Stimulated activated CD8-positive, alpha-beta memory T cell treated with anti-CD3 and anti-CD28 coated beads, Interleukin-15, amount 100 ng/mL, for 1 hour (primary cell): ENCODE data around the gene PLXND1.
"Not testable (repeated sequence)": the region's sequence is repeated elsewhere in the genome, so short reads cannot be mapped to it uniquely, and the experiment has no call there.

ENCODE experiments used
- DNase-seq: peaks from one replicate; pipeline ENCODE4 v3.0.0-alpha.2; 2020; ENCODE audit warnings: low read depth

The PLXND1 gene

DNA sequence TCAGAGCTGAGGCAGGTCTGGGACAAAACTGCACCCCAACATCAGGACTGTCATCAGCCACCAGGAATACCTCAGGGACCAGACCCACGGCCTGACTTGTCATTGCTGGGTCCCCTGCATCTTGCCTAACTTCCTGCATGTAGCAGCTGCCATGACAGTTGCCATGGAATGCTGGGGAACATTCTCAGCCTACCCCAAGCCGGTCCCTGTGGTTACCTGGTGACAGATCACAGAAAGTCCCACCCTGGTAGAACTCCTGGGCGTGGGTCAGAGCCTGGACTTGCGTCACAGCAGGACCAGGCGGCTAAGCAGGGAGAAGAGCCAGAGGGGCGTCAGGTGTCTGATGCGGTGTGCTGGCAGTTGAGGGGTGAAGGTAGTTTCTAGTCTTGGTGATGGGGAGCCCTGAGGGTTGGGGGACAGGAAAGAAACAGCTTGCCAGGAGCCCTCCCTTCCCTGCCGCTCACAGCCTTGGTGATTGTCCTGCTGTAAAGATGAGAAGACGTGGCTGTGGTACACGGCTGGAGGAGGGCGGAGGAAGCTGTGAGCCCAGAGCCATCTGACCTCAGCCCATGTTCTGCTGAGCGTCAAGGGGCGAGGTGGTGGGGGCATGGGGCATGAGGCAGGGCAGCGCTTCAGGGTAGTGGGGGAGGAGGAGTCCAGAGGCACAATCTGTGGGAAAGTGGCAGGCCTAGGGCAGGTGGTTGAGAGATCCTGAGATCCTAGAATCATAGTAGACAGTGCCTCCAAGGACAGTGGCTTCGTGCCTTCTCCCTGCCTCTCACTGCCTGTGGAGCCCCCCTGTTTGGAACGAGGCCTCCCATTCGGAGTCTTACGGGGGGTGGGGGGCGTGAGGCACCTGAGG lies 58.1 kb downstream of the PLXND1 start:
- no peak for DNase-seq

DNA sequence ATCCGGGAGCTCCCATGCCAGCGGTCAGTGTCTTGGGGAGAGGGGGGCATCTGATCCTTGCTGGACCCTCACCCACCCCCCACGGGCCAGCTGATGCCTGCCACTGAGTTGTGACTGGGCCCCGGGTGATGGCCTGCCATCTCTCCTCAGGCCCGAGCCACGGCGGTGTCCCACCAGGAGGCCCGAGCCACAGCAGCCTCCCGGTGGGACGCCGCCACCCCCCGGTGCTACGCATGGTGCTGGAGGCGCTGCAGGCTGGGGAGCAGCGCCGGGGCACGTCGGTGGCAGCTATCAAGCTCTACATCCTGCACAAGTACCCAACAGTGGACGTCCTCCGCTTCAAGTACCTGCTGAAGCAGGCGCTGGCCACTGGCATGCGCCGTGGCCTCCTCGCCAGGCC lies 59.2 kb downstream of the PLXND1 start:
- DNase-seq: no peak

DNA sequence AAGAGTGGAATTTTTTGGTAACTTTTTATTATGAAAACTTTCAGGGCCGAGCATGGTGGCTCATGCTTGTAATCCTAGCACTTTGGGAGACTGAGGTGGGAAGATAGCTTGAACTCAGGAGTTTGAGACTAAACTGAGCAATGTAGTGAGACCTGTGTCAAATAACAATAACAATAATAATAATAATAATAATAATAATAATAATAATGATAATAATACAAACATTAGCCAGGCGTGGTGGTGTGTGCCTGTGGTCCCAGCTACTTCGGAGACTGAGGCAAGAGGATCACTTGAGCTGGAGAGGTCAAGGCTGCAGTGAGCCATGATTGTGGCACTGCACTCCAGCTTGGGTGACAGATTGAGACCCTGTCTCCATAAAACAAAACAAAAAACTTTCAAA lies 60.5 kb downstream of the PLXND1 start:
- not testable (repeated sequence) for DNase-seq

- DNase-seq: no peak
Measured at GRCh38 chr3:129543999-129544398, 62.5 kb downstream of the PLXND1 start.

DNA sequence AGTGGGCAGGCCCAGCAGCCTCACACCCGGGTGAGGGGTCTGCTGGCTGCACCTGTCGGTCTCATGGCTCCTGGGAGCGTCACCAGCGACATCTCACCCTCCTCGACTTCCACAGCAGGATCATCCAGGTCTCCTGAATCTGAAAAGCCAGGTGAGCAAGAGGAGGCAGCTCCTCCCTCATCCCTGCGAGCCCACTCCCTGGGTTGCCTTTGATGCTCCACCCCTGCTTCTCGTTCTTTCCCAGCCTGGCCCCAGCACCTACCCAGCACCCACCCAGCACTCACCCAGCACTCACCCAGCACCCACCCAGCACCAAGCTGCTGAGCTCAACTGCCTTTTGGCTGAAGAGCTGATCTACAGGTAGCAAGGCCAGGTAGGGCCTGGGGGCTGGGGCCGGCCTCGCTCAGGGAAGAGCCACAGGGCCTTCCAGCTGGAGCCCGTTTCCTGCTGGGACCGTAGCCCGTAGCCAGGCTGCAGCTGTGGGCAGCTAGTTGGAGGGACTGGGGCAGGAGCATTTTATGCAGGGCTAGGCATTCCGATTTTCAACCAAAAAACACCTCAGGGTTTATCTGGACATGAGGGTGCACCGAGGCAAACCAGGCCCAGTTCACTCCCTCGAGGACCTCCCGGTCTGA lies 63.2 kb downstream of the PLXND1 start, which contains the start of gene H1-8:
Gene H1-8 (plus strand): TSS at position 20 of the 635 bp plus-strand sequence. CDS start 44 bp downstream, at position 64.
- no peak for DNase-seq

GRCh38 chr3:129542747-129543146 lies 63.7 kb downstream of the PLXND1 start:
- no peak for DNase-seq

DNA sequence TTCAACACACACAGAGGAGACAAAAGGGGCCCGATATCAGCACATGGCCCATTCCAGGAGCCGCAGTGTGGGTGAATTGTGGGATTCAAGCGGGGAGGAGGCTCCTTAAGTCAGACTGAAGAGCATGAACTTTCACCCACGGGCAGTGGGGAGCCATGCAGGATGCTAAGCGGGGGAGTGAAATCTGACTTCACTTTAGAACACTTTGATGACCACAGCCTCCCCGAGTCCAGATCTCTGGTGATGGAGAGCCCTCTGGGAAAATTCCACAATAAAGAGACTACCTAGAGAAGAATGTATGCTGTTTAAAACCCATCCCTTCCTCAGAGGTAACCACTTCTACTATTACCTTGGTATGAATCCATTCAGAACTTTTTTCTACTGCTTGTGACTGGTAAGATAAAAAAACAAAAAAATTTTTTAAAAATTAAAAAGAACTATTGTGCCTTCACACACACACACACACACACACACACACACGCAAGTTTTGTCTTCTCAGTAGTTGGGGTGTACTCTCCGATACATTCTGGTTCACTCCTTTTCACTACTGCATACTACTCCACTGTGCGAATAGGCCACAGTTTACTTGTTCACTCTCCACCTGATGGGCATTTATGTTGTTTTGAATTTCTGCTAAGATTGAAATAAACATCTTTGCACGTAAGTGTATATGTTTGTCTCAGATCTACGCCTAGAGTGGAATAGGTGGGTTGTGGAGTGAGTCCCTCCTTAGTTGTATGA lies 65.5 kb downstream of the PLXND1 start:
- DNase-seq: no peak

- no peak for DNase-seq
Measured at GRCh38 chr3:129539206-129539605, 67.3 kb downstream of the PLXND1 start.

- DNase-seq: no peak
Measured at GRCh38 chr3:129536804-129537203, 69.7 kb downstream of the PLXND1 start.

DNA sequence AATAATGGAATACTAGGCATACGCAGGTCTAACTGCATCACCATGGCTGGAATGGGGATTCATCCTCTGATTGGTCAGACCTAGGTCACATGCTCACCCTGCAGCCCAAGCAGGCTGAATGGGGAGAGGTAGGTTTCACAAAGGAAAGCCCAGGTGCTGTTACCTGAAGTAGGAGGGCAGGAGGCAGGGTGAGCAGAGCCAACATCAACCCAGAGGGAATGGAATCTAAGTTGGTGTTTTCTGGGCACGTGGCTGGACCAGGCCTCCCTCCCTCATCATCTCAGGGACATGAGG lies 70.2 kb downstream of the PLXND1 start:
- no peak for DNase-seq

- DNase-seq: no peak
Measured at GRCh38 chr3:129535075-129535474, 71.4 kb downstream of the PLXND1 start.

GRCh38 chr3:129534428-129535027 lies 71.9 kb downstream of the PLXND1 start:
- no peak for DNase-seq

DNA sequence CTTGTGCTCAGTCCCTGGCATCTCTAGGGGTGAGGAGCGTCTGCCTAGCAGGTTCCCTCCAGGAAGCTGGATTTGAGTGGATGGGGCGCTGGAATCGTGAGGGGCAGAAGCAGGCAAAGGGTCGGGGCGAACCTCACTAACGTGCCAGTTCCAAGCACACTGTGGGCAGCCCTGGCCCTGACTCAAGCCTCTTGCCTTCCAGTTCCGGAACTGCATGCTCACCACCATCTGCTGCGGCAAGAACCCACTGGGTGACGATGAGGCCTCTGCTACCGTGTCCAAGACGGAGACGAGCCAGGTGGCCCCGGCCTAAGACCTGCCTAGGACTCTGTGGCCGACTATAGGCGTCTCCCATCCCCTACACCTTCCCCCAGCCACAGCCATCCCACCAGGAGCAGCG lies 73.1 kb downstream of the PLXND1 start:
- DNase-seq: no peak

GRCh38 chr3:129532261-129532660 lies 74.2 kb downstream of the PLXND1 start:
- DNase-seq: no peak

DNA sequence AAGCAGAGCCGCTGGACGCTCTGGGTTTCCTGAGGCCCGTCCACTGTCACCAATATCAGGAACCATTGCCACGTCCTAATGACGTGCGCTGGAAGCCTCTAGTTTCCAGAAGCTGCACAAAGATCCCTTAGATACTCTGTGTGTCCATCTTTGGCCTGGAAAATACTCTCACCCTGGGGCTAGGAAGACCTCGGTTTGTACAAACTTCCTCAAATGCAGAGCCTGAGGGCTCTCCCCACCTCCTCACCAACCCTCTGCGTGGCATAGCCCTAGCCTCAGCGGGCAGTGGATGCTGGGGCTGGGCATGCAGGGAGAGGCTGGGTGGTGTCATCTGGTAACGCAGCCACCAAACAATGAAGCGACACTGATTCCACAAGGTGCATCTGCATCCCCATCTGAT lies 74.8 kb downstream of the PLXND1 start:
- DNase-seq: no peak

DNA sequence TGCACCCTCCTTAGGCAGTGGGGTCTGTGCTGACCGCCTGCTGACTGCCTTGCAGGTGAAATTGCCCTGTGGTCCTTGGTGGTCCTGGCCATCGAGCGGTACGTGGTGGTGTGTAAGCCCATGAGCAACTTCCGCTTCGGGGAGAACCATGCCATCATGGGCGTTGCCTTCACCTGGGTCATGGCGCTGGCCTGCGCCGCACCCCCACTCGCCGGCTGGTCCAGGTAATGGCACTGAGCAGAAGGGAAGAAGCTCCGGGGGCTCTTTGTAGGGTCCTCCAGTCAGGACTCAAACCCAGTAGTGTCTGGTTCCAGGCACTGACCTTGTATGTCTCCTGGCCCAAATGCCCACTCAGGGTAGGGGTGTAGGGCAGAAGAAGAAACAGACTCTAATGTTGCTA lies 75.7 kb downstream of the PLXND1 start:
- no peak for DNase-seq

DNA sequence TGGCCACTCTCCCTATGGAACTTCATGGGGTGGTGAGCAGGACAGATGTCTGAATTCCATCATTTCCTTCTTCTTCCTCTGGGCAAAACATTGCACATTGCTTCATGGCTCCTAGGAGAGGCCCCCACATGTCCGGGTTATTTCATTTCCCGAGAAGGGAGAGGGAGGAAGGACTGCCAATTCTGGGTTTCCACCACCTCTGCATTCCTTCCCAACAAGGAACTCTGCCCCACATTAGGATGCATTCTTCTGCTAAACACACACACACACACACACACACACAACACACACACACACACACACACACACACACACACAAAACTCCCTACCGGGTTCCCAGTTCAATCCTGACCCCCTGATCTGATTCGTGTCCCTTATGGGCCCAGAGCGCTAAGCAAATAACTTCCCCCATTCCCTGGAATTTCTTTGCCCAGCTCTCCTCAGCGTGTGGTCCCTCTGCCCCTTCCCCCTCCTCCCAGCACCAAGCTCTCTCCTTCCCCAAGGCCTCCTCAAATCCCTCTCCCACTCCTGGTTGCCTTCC lies 76.2 kb downstream of the PLXND1 start:
- no peak for DNase-seq

DNA sequence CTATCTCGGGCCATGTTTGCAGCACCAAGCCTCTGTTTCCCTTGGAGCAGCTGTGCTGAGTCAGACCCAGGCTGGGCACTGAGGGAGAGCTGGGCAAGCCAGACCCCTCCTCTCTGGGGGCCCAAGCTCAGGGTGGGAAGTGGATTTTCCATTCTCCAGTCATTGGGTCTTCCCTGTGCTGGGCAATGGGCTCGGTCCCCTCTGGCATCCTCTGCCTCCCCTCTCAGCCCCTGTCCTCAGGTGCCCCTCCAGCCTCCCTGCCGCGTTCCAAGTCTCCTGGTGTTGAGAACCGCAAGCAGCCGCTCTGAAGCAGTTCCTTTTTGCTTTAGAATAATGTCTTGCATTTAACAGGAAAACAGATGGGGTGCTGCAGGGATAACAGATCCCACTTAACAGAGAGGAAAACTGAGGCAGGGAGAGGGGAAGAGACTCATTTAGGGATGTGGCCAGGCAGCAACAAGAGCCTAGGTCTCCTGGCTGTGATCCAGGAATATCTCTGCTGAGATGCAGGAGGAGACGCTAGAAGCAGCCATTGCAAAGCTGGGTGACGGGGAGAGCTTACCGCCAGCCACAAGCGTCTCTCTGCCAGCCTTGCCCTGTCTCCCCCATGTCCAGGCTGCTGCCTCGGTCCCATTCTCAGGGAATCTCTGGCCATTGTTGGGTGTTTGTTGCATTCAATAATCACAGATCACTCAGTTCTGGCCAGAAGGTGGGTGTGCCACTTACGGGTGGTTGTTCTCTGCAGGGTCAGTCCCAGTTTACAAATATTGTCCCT lies 76.9 kb downstream of the PLXND1 start:
- DNase-seq: no peak

GRCh38 chr3:129528589-129529100 lies 77.8 kb downstream of the PLXND1 start, which contains the start of gene RHO:
Gene RHO, plus strand, starts transcription at chr3:129528639. Its CDS starts 95 bp downstream, at chr3:129528734.
- no peak for DNase-seq

- DNase-seq: no peak
Measured at GRCh38 chr3:129527262-129527661, 79.2 kb downstream of the PLXND1 start.
